HT1080 (cell line): ENCODE measurements around the gene CCNT1. TPM values are rescaled to one million over a fixed set of nuclear protein-coding genes. Genes with fewer than 3 reads are reported as not detected.
"Not testable (repeated sequence)": the region's sequence is repeated elsewhere in the genome, so short reads cannot be mapped to it uniquely, and the experiment has no call there.

Experiments used
- DNase-seq: peaks from one replicate; pipeline ENCODE4 v3.0.0-alpha.2; 2015; ENCODE audit warnings: low read depth
- polyA plus RNA-seq, 2 experiments: library from polyadenylated mRNA; depleted of rRNA; stranded (reverse); fragments of >200 nt; gene quantifications; 2 replicates each; pipeline ENCODE4 v1.2.3, GENCODE V29; 2015
- total RNA-seq: library from RNA; depleted of rRNA; stranded (reverse); fragments of >200 nt; shearing (Covaris generic); gene quantifications from 2 replicates; pipeline ENCODE4 v1.2.3, GENCODE V29; 2014; rRNA removed

CCNT1 gene
- 33.6 and 45.5 TPM in 2 replicates for total RNA-seq
- polyA plus RNA-seq (2015; cell fraction: cytosol; rRNA removed): 15.2 and 21.1 TPM in 2 replicates
- 68.9 and 76.0 TPM in 2 replicates for polyA plus RNA-seq (2015; cell fraction: nucleus; rRNA removed)

DNA sequence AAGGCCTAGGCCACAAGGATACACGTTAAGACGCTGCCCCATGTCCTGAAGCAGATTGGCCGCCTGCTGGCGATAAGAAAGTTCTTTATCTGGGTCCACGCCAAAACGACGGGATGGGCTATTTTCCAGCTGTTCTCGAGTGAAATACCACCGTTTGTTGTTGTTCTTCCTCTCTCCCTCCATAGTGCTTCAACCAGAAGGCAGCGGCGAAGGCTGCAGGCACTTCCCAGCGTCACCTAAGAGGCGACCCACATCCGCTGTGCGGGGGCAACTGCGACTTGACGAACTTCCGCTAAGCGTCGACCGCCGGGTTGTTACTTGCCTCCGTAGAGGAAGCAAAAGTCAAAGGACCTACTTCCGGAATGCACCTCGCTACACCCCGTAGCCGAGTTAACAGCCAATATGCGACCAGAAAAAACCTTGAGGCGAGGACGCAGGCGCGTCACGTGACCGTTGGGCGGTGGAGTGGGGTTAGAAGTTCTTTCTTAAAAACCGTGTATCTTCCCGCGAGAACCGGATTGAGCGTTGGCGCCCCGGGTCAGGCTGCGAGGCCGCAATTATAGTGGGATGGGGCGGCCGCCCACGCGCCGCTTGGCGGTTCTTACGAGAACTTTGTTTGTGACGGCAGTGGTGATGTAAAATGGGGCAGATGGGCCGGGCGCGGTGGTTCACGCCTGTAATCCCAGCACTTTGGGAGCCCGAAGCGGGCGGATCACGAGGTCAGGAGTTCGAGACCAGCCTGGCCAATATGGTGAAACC, at the start of gene CCNT1:
CCNT1 (minus strand) TSS at position 215 of the 759 bp plus-strand sequence; CDS start at position 183, 32 bp downstream.
- peak; percentile 100 for DNase-seq

DNA sequence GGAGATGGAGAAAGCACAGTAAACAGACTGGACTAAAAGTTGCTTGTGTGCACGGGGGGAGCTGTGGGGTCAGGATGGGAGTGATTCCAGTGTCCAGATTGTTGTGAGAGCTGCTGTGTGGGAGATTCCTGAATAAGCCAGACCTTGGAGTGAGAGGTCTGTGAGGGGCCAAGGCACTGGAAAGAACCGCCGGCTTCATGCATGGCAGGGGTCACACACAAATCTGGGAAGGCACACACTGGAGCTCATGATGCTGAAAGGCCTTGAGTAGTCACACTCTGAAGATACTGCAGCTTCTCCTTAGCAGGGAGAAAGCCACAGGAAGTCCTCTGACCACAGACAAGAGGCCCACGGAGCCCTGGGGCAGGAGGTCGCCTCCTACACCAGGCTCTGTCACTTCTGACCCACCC, 49.3 kb upstream of the CCNT1 start:
- DNase-seq: peak; percentile 31

DNA sequence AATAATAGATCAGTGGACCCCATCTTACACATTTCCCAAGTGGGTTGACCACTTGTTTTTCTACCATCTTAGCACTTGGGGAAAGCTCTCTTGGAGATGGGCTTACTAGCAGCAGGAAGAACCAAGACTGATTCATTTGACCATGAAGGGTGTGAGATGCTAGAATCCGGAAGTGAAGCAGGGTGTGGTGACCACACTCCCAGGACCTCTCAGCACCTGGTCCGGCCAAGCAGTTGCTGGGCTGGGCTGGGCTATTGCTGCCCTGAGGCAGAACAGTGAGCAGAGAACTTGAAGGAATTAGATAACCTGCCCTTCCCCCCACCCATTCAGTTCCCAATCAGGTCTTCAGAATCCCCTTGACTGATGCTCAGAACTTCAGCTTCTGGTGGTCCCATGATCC, 48.0 kb upstream of the CCNT1 start:
- DNase-seq: peak; percentile 60

DNA sequence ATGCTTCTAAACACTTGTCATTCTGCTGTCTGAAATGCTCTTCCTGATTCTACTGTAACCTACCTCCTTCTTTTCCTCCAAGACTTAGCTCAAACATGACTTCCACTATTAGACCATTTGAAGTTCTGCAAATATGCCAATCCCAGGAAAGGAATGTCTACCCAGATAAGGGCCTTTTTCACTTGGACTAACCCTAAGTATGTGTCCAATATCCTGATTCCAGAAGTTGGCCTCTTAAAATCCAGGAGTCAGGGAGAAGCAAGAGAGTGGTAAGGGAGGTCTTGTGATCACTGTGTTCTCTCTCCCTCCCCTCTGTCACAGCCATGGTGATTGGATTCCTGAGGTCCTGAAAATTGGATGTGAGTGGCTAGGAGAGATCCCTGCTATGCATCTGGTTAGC, 42.2 kb upstream of the CCNT1 start:
- DNase-seq: no peak

DNA sequence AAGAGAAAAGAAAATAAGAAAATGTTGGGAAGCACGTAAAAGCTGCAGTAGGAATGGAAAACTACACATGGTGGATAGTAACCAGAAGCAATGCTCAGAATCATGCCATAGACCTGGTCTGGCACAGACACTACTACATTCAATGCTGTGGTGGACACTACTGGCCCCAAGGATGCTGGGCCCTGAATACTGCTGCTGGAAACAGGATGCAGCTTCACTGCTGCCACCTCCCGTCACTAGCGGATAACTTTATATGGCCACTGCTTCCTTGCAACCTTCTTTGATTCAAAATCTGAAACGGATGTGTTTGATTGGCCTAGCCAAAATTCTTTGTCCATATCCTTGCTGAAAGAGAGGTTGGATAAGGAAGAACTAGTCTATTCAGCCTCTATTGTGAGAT, 41.7 kb upstream of the CCNT1 start:
- peak; percentile 23 for DNase-seq

DNA sequence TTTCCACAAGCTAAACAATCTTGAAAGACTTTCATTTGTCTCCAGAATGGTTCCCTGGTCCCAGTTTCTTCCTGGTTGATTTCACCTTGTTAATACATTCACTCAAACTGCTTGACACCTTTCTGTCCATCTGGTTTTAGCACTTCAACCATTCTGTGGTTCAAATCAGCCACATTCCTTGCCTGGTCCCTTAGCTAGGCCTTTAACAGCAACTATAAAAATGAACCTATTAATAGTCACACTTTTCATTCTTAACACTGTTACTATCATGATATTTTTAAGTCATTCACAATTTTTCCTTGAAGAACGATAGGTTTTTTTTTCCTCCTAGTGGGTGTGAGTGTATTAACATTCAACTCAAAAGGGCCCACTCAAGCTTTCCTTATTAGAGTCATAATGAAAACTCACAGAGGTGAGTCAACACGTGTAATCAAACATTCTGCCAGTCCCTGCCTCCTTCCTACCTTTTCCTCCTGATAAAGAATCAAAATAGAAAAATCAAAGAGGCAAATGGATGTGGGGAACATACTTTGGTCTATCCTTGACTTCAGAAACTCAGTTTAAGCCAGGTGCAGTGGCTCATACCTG, 34.4 kb upstream of the CCNT1 start:
- DNase-seq: no peak

DNA sequence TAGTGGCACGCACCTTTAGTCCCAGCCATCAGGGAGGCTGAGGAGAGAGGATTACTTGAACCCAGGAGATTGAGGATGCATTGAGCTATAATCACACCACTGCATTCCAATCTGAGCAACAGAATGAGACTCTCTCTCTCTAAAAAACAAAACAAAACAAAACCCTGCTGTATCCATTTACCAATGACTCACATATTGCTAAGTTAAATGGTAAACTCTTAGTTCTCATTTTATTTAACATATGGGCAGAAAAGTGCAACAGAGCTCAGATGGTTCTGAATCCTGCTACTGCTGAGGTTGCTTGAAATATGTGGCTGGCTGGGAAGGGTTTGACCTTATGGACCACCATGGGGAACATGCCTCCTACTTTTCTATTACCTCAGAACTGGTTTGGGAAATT, 33.7 kb upstream of the CCNT1 start:
- no peak for DNase-seq

DNA sequence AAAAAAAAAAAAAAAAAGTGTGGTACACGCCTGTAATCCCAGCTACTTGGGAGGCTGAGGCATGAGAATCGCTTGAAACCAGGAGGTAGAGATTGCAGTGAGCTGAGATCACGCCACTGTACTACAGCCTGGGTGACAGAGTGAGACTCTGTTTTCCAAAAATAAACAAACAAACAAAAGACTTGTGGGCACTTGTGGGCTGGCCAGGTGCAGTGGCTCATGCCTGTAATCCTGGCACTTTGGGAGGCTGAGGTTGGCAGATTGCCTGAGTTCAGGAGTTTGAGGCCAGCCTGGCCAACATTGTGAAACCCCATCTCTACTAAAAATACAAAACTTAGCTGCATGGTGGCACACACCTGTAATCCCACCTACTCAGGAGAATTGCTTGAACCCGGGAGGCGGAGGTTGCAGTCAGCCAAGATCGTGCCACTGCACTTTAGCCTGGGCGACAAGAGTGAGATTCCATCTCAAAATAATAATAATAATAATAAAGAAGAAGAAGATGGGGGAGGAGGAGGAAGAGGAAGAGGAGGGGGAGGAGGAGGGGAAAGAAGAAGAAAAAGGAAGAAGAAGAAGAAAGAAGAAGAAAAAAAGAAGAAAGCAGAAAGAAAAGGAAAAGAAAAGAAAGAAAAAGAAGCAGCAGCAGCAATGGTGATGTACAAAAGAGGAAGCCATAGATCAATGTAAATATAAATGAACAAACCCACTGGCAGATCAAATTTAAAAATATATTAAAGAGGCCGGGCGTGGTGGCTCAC, 27.9 kb upstream of the CCNT1 start:
- DNase-seq: no peak

DNA sequence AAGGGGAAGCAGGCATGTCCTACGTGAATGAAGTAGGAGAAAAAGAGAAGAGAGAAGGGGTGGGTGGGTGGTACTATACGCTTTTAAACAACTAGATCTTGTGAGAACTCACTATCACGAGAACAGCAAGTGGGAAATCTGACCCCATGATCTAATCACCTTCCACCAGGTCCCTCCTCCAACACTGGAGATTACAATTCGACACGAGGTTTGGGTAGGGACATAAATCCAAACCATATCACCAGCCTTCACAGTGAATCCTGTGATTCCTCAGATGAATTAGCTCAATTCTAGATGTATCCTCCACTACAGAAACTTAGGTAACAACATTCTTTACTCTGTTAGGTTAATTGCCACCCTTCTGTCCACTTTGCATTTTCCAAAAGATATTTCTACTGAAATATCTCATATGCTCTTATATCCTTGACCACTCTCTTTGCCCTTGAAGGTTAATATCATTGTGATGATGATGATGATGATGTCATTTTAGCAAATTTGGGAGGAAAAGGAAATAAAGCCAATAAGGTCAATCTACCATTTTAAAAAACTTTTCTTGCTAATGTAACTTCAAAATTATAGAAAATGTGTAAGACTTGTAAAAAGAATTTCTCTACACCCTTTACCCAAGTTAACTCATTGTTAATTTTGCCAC, 23.2 kb upstream of the CCNT1 start:
- no peak for DNase-seq

DNA sequence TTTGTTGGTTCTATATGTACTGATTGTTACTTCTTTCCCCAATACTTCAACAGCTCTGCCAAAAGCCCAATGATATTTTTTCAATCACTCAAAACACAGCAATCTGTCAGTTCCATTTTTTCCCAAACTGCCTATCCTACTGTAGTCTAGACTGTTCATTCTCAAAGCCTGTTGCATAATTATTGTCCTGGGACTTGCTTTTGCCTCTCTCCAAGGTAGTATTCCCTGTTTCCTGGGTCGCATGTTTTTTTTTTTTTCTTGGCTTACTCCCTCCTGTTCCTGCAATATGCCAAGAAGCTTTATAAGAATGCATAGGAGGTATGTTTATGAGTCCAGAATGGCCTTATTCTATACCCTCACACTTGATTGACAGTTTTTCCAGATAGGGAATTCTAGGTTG, 19.9 kb upstream of the CCNT1 start:
- no peak for DNase-seq

DNA sequence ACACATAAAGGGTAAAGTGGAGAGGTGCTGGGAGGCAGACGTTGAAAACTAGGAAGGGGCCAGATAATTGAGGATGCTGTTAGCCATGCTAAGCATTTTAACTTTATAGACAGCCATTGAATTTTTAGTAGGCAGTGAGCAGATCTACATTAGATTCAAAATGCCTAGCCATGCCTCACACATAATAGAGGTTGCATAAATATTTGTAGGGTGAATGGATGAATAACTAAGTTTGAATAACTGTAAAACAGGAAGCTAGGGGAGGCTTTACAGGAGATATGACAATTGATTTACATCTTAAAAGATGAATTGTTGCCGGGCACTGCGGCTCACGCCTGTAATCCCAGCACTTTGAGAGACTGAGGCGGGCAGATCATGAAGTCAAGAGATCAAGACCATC, 12.3 kb upstream of the CCNT1 start:
- DNase-seq: no peak

DNA sequence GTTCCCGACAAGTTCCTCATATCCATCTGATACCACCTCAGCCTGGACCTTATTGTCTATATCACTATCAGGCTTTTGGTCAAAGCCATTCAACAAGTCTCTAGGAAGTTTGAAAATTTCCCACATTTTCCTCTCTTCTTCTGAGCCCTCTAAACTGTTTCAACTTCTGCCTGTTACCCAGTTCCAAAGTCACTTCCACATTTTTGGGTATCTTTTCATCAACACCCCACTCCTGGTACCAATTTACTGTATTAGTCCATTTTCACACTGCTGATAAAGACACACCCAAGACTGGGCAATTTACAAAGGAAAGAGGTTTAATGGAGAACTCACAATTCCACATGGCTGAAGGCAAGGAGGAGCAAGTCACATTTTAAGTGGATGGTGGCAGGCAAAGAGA, 4.2 kb upstream of the CCNT1 start:
- DNase-seq: not testable (repeated sequence)

DNA sequence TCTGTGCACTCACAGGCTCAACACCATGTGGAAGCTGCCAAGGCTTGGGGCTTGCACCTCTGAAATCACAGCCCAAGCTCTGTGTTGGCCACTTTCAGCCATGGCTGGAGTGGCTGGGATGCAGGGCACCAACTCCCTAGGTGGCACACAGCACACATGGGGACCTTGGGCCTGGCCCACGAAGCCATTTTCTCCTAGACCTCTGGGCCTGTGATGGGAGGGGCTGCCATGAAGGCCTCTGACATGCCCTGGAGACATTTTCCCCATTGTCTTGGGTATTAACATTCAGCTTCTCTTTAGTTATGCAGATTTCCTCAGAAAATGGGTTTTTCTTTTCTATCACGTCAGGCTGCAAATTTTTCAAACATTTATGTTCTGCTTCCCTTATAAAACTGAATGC, 3.7 kb upstream of the CCNT1 start:
- DNase-seq: not testable (repeated sequence)

DNA sequence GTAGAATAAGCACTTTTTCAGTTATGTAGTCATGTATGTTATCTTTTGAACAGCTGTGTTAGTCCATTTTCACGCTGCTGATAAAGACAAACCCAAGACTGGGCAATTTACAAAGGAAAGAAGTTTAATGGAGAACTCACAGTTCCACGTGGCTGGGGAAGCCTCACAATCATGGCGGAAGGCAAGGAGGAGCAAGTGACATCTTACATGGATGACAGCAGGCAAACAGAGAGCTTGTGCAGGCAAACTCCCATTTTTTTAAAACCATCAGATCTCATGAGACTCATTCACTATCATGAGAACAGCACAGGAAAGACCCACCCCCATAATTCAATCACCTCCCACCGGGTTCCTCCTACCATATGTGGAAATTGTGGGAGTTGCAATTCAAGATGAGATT, 2.5 kb upstream of the CCNT1 start:
- not testable (repeated sequence) for DNase-seq

DNA sequence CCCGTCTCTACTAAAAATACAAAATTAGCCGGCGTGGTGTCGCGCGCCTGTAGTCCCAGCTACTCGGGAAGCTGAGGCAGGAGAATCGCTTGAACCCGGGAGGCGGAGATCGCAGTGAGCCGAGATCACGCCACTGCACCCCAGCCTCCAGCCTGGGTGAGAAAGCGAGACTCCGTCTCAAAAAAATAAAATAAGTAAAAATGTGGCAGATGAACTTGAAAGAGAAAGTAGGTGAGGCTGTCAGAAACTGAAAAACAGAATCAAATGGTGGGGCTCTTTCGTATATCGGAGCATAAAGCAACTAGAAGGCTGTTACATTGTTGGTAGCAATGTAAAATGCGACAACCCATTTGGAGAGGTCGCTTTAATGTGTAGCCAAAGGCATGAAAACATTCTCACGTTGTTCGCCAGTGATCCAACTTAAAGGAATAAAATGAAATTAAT, 767 bp upstream of the CCNT1 start:
- DNase-seq: peak; percentile 11

DNA sequence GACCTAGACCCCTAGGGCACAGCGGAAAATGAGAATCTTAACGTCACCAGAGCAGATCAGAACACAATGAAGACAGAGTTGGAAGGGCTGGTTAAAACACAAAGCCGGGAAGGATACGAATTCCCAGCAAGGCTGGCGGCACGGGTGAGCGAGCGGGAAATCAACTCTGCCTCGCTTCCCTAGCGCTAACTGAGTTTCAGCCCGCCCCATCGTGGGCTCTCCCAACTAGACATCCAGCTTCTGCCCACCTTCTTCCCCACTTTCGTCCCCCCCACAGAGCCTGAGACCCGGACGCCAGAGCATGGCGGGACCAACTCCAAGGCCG, 377 bp downstream of the CCNT1 start:
- DNase-seq: no peak

DNA sequence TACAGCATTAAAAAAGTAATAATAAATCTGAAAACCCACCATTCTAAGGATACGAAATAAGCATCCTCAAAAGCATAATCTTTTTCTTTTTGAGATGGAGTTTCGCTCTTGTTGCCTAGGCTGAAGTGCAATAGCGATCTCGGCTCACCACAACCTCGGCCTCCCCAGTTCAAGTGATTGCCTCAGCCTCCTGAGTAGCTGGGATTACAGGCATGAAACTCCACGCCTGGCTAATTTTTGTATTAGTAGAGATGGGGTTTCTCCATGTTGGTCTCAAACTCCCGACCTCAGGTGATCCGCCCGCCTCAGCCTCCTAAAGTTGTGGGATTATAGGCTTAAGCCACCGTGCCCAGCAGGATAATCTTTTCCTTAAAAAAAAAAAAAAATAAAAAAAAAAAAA, 4.3 kb downstream of the CCNT1 start:
- DNase-seq: no peak

DNA sequence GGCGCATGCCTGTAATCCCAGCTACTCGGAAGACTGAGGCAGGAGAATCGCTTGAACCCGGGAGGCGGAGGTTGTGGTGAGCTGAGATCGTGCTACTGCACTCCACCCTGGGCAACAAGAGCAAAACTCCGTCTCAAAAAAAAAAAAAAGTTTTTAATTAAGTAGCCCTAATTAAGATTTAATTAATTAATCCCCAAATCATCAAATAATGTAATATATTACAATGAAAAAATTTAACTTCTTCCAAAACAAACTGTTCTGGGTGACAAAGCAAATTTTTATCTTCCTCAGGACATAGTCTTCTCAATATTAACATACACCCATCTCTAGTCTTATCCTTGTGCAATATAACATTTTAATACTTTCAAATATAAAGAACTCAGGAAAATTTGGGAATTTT, 17.7 kb downstream of the CCNT1 start:
- not testable (repeated sequence) for DNase-seq

DNA sequence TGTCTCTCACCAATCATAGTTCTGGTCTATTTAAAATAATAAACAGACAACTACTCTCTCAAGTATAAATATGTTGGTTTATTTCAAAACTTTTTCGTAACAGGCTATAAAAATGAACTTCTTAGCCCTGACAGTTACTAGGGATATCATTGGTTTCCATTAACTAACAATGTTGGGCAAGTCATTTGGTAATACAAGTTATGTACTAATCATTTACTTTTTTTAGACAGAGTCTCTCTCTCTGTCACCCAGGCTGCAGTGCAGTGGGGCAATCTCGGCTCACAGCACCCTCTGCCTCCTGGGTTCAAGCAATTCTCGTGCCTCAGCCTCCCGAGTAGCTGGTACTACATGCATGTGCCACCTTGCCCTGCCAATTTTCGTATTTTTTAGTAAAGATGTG, 19.9 kb downstream of the CCNT1 start:
- no peak for DNase-seq

DNA sequence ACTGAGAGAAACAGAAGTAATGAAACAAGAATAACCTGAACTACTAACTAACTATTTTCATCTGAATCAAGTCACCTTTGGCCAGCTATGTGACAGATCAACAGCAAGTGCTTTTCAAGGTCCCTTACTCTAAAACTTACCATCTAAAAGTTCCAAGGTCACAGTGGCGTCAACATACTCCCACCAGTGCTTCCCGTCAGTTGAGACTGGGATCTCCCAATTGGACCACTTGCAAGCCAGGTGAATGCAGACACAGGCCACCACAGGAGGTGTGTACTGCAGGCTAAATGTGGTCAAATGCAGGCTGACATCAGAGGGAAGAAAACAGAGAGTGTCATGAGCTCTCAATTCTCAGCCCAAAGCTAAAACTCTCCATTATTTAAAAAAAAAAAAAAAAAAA, 20.6 kb downstream of the CCNT1 start:
- no peak for DNase-seq

DNA sequence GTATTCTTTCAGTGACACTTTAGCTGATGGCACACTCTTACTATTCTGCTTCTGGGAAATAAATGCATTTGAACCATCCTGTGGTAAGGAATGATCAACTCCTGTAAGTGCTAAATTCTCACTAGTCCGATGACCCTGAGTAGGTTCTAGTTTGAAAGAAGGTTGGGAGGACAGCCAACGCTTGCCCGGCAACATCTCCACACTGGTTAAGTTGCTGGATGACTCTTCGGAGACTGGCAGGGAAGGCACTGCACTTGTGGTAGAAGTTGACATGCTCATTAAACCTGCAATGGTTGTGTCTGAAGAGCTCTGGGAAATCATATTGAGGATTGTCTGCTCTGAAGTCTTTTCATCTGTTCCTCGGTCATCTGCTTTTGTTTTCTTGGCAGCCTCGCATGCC, 22.5 kb downstream of the CCNT1 start:
- no peak for DNase-seq

DNA sequence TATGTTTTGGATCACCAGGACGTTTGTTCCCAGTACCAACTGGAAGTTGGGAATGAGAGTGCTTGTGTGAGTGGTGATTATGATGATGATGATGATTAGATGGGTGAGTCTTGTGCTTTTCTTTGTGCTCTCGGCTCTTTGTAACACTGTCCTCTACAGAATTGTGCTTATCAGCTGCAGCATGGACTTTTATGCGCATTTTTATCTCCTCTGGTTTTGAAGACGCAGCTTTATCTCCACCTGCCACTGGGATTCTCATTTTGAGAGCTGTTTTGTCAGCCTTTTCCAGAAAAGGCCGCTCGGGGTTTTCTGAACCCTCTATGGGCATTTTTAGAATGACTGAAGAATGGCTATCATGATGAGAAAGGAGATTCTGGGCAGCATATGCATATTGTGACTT, 22.9 kb downstream of the CCNT1 start:
- no peak for DNase-seq
